Measurements from ENCODE around the gene WDR18.
A peak's percentile ranks its signal among the peaks of the same experiment; 100 is the strongest.

The WDR18 gene

GRCh38 chr19:1000095-1000494 lies 15.9 kb downstream of the WDR18 start, which contains the start of gene GRIN3B:
Gene GRIN3B (plus strand): TSS chr19:1000419. CDS start chr19:1000438, 19 bp downstream.
- H3K27me3 ChIP-seq (replicated peaks; ENCODE audit: control insufficient read depth, insufficient read depth, low read length): no peaks in the 10 kb centered on the region; the same call in 1 of the 2 replicates

GRCh38 chr19:1000591-1001537 lies 16.7 kb downstream of the WDR18 start:
- Histone ChIP-seq H3K4me3 (replicated peaks; ENCODE audit: low read depth, low read length) (no peak overlapping the region), H3K36me3 (ENCODE audit: control insufficient read depth, insufficient read depth, low read length) (no peaks in the 10 kb centered on the region), H3K27me3 (replicated peaks; ENCODE audit: control insufficient read depth, insufficient read depth, low read length) (no peaks in the 10 kb centered on the region; the same call in 1 of the 2 replicates)
- no peak for DNase-seq (ENCODE audit: extremely low read depth, insufficient read length)
- TF ChIP-seq CTCF (IDR thresholded peaks at IDR 0.05; ENCODE audit: insufficient read depth, low read length, poor library complexity, severe bottlenecking): no peak

More at GRCh38 chr19:1000095-1000494, 15.9 kb downstream of the WDR18 start, which contains the start of gene GRIN3B:
- no peak for DNase-seq (ENCODE audit: extremely low read depth, insufficient read length)
- peak; percentile 62 for TF ChIP-seq CTCF (IDR thresholded peaks at IDR 0.05; ENCODE audit: insufficient read depth, low read length, poor library complexity, severe bottlenecking)
- H3K4me3 ChIP-seq (replicated peaks; ENCODE audit: low read depth, low read length): no peak within 1 kb of the TSS
- no peaks in the 10 kb centered on the region for H3K36me3 ChIP-seq (ENCODE audit: control insufficient read depth, insufficient read depth, low read length)

- DNase-seq (ENCODE audit: extremely low read depth, insufficient read length): no peak
- Histone ChIP-seq H3K27me3 (replicated peaks; ENCODE audit: control insufficient read depth, insufficient read depth, low read length) (no peaks in the 10 kb centered on the region; the same call in 1 of the 2 replicates), H3K4me3 (replicated peaks; ENCODE audit: low read depth, low read length) (no peak overlapping the region)
These were observed 17.5 kb downstream of the WDR18 start for GRCh38 chr19:1001538-1002166.

GRCh38 chr19:1002600-1002999 lies 18.5 kb downstream of the WDR18 start:
- no peak for DNase-seq (ENCODE audit: extremely low read depth, insufficient read length)
- Histone ChIP-seq H3K4me3 (replicated peaks; ENCODE audit: low read depth, low read length) (no peak overlapping the region), H3K27me3 (replicated peaks; ENCODE audit: control insufficient read depth, insufficient read depth, low read length) (no peaks in the 10 kb centered on the region; the same call in 1 of the 2 replicates), H3K36me3 (ENCODE audit: control insufficient read depth, insufficient read depth, low read length) (no peaks in the 10 kb centered on the region)
- no peak for TF ChIP-seq CTCF (IDR thresholded peaks at IDR 0.05; ENCODE audit: insufficient read depth, low read length, poor library complexity, severe bottlenecking)

More at GRCh38 chr19:1001538-1002166, 17.5 kb downstream of the WDR18 start:
- no peaks in the 10 kb centered on the region for H3K36me3 ChIP-seq (ENCODE audit: control insufficient read depth, insufficient read depth, low read length)
- TF ChIP-seq CTCF (IDR thresholded peaks at IDR 0.05; ENCODE audit: insufficient read depth, low read length, poor library complexity, severe bottlenecking): peak; percentile 94

- no peak for TF ChIP-seq CTCF (IDR thresholded peaks at IDR 0.05; ENCODE audit: insufficient read depth, low read length, poor library complexity, severe bottlenecking)
- no peaks in the 10 kb centered on the region; the same call in 1 of the 2 replicates for H3K27me3 ChIP-seq (replicated peaks; ENCODE audit: control insufficient read depth, insufficient read depth, low read length)
These were observed 19.1 kb downstream of the WDR18 start for GRCh38 chr19:1003283-1003682.

More at GRCh38 chr19:1003283-1003682, 19.1 kb downstream of the WDR18 start:
- Histone ChIP-seq H3K36me3 (ENCODE audit: control insufficient read depth, insufficient read depth, low read length) (no peaks in the 10 kb centered on the region; the same call in 1 of the 2 replicates), H3K4me3 (replicated peaks; ENCODE audit: low read depth, low read length) (no peak overlapping the region)
- no peak for DNase-seq (ENCODE audit: extremely low read depth, insufficient read length)

Data from GM06990 (cell line).